Immature natural killer cell (primary cell): ENCODE results near the gene TMEM132C. TPM values are rescaled to one million over a fixed set of nuclear protein-coding genes. Genes with fewer than 3 reads are reported as not detected.

ENCODE experiments used
- DNase-seq, 3 donors: peaks; one replicate each; pipeline ENCODE4 v3.0.0; 2022; ENCODE audit warnings: mixed read lengths in 1 of 3
- H3K27ac Mint-ChIP-seq, 6 donors: one replicate each; pipeline ENCODE4 v1.8.0; 2020; ENCODE audit warnings: mixed read lengths in 6 of 6, mild to moderate bottlenecking in 5 of 6, inconsistent platforms in 4 of 6, moderate library complexity in 3 of 6
- H3K27me3 Mint-ChIP-seq, 3 donors: one replicate each; pipeline ENCODE4 v1.8.0; 2020 to 2021; ENCODE audit warnings: low read depth in 3 of 3, mild to moderate bottlenecking in 3 of 3, mixed read lengths in 3 of 3, moderate library complexity in 3 of 3, inconsistent platforms in 1 of 3
- H3K36me3 Mint-ChIP-seq, 3 donors: one replicate each; pipeline ENCODE4 v1.8.0; 2020; ENCODE audit warnings: mixed read lengths in 3 of 3, inconsistent platforms in 2 of 3, mild to moderate bottlenecking in 2 of 3
- H3K4me1 Mint-ChIP-seq, 2 donors: one replicate each; pipeline ENCODE4 v1.8.0; 2020; ENCODE audit warnings: inconsistent platforms in 2 of 2, mild to moderate bottlenecking in 2 of 2, mixed read lengths in 2 of 2, moderate library complexity in 1 of 2
- H3K4me3 Mint-ChIP-seq, 5 donors: one replicate each; pipeline ENCODE4 v1.8.0; 2020; ENCODE audit warnings: mild to moderate bottlenecking in 5 of 5, mixed read lengths in 5 of 5, inconsistent platforms in 3 of 5, moderate library complexity in 3 of 5
- H3K9me3 Mint-ChIP-seq, 6 donors: one replicate each; pipeline ENCODE4 v1.8.0; 2020; ENCODE audit warnings: mild to moderate bottlenecking in 6 of 6, mixed read lengths in 6 of 6, inconsistent platforms in 4 of 6, moderate library complexity in 3 of 6
- polyA plus RNA-seq, 3 donors: library from polyadenylated mRNA; unstranded; fragments of 300-500 nt; fragmentation: Illumina TruSeq; gene quantifications; one replicate each; pipeline ENCODE4 v1.2.3, GENCODE V29; 2021

Gene TMEM132C
- polyA plus RNA-seq, 3 donors from 2014 or later: 0.24 TPM; not detected in 2

- DNase-seq: no peak
- Mint-ChIP-seq H3K36me3 (no peaks in the 10 kb centered on the region), H3K4me3 (no peak overlapping the region), H3K27ac (no peak overlapping the region), H3K4me1 (no peaks in the 10 kb centered on the region), H3K9me3 (peaks cover 0 to 1% (median 0%) of the 10 kb centered on the region in 6 donors), H3K27me3 (peaks cover 1 to 6% (median 3%) of the 10 kb centered on the region in 3 donors)
These were observed 156.2 kb downstream of the TMEM132C start for GRCh38 chr12:128423205-128423604.

GRCh38 chr12:128424931-128425431 is 158.0 kb downstream of the TMEM132C start:
- peaks cover 1 to 6% (median 3%) of the 10 kb centered on the region in 3 donors for H3K27me3 Mint-ChIP-seq
- no peaks in the 10 kb centered on the region for H3K36me3 Mint-ChIP-seq
- no peak overlapping the region for H3K4me3 Mint-ChIP-seq
- no peak for DNase-seq
- no peaks in the 10 kb centered on the region for H3K4me1 Mint-ChIP-seq
- peaks cover 0 to 1% (median 0%) of the 10 kb centered on the region in 6 donors for H3K9me3 Mint-ChIP-seq
- H3K27ac Mint-ChIP-seq: no peak overlapping the region

- Mint-ChIP-seq H3K9me3 (no peaks in the 10 kb centered on the region), H3K4me3 (no peak overlapping the region), H3K27me3 (peaks cover 0 to 6% (median 3%) of the 10 kb centered on the region in 3 donors), H3K4me1 (no peaks in the 10 kb centered on the region), H3K36me3 (no peaks in the 10 kb centered on the region), H3K27ac (no peak overlapping the region)
- no peak for DNase-seq
These were observed 158.8 kb downstream of the TMEM132C start for GRCh38 chr12:128425666-128426331.

GRCh38 chr12:128426511-128426910 is 159.5 kb downstream of the TMEM132C start:
- H3K4me3 Mint-ChIP-seq: no peak overlapping the region
- H3K4me1 Mint-ChIP-seq: no peaks in the 10 kb centered on the region
- peaks cover 0 to 2% (median 2%) of the 10 kb centered on the region in 3 donors for H3K27me3 Mint-ChIP-seq
- H3K36me3 Mint-ChIP-seq: no peaks in the 10 kb centered on the region
- DNase-seq: no peak
- no peaks in the 10 kb centered on the region for H3K9me3 Mint-ChIP-seq
- H3K27ac Mint-ChIP-seq: no peak overlapping the region

GRCh38 chr12:128439796-128440195 is 172.8 kb downstream of the TMEM132C start:
- DNase-seq: no peak
- Mint-ChIP-seq H3K27me3 (peaks cover 0 to 14% (median 4%) of the 10 kb centered on the region in 3 donors), H3K9me3 (peaks cover 0 to 4% (median 0%) of the 10 kb centered on the region in 6 donors), H3K27ac (no peak overlapping the region), H3K4me3 (no peak overlapping the region), H3K36me3 (no peaks in the 10 kb centered on the region), H3K4me1 (no peaks in the 10 kb centered on the region)

GRCh38 chr12:128442096-128442495 is 175.1 kb downstream of the TMEM132C start:
- no peak overlapping the region for H3K27ac Mint-ChIP-seq
- H3K4me1 Mint-ChIP-seq: no peaks in the 10 kb centered on the region
- H3K4me3 Mint-ChIP-seq: no peak overlapping the region
- H3K27me3 Mint-ChIP-seq: peaks cover 0 to 10% (median 5%) of the 10 kb centered on the region in 3 donors
- no peaks in the 10 kb centered on the region for H3K9me3 Mint-ChIP-seq
- DNase-seq: no peak
- H3K36me3 Mint-ChIP-seq: no peaks in the 10 kb centered on the region

GRCh38 chr12:128444598-128444997 is 177.6 kb downstream of the TMEM132C start:
- DNase-seq: no peak
- no peaks in the 10 kb centered on the region for H3K36me3 Mint-ChIP-seq
- no peak overlapping the region for H3K27ac Mint-ChIP-seq
- no peaks in the 10 kb centered on the region for H3K4me1 Mint-ChIP-seq
- no peak overlapping the region for H3K4me3 Mint-ChIP-seq
- H3K9me3 Mint-ChIP-seq: no peaks in the 10 kb centered on the region
- peaks cover 0 to 6% (median 3%) of the 10 kb centered on the region in 3 donors for H3K27me3 Mint-ChIP-seq

GRCh38 chr12:128445415-128446127 is 178.6 kb downstream of the TMEM132C start:
- peaks cover 0 to 4% (median 3%) of the 10 kb centered on the region in 3 donors for H3K27me3 Mint-ChIP-seq

GRCh38 chr12:128449146-128449894 is 182.3 kb downstream of the TMEM132C start:
- Mint-ChIP-seq H3K36me3 (no peaks in the 10 kb centered on the region), H3K4me1 (no peaks in the 10 kb centered on the region), H3K9me3 (no peaks in the 10 kb centered on the region), H3K27ac (no peak overlapping the region), H3K4me3 (no peak overlapping the region), H3K27me3 (peaks cover 0 to 6% (median 1%) of the 10 kb centered on the region in 3 donors)
- DNase-seq: no peak

More at GRCh38 chr12:128445415-128446127, 178.6 kb downstream of the TMEM132C start:
- no peak overlapping the region for H3K4me3 Mint-ChIP-seq
- H3K9me3 Mint-ChIP-seq: no peaks in the 10 kb centered on the region
- no peak overlapping the region for H3K27ac Mint-ChIP-seq
- H3K4me1 Mint-ChIP-seq: no peaks in the 10 kb centered on the region
- no peaks in the 10 kb centered on the region for H3K36me3 Mint-ChIP-seq
- DNase-seq: no peak

GRCh38 chr12:128450810-128451209 is 183.8 kb downstream of the TMEM132C start:
- Mint-ChIP-seq H3K4me1 (no peaks in the 10 kb centered on the region), H3K36me3 (no peaks in the 10 kb centered on the region), H3K9me3 (no peaks in the 10 kb centered on the region), H3K4me3 (no peak overlapping the region), H3K27ac (no peak overlapping the region), H3K27me3 (peaks cover 0 to 7% (median 1%) of the 10 kb centered on the region in 3 donors)
- DNase-seq: no peak

GRCh38 chr12:128455851-128456250 is 188.9 kb downstream of the TMEM132C start:
- no peaks in the 10 kb centered on the region for H3K36me3 Mint-ChIP-seq
- H3K4me1 Mint-ChIP-seq: no peaks in the 10 kb centered on the region
- H3K9me3 Mint-ChIP-seq: peaks cover 0 to 3% (median 0%) of the 10 kb centered on the region in 6 donors
- no peak overlapping the region for H3K27ac Mint-ChIP-seq
- H3K27me3 Mint-ChIP-seq: peaks cover 0 to 9% (median 0%) of the 10 kb centered on the region in 3 donors
- no peak overlapping the region for H3K4me3 Mint-ChIP-seq
- DNase-seq: no peak

- Mint-ChIP-seq H3K9me3 (peaks cover 0 to 3% (median 0%) of the 10 kb centered on the region in 6 donors), H3K4me1 (no peaks in the 10 kb centered on the region), H3K4me3 (no peak overlapping the region), H3K27ac (no peak overlapping the region), H3K36me3 (no peaks in the 10 kb centered on the region), H3K27me3 (peaks cover 0 to 9% (median 2%) of the 10 kb centered on the region in 3 donors)
- no peak for DNase-seq
These were observed 190.0 kb downstream of the TMEM132C start for GRCh38 chr12:128456922-128457321.

GRCh38 chr12:128458301-128458974 is 191.5 kb downstream of the TMEM132C start:
- Mint-ChIP-seq H3K4me3 (no peak overlapping the region), H3K4me1 (no peaks in the 10 kb centered on the region), H3K27ac (no peak overlapping the region), H3K9me3 (peaks cover 0 to 3% (median 0%) of the 10 kb centered on the region in 6 donors), H3K27me3 (peaks cover 0 to 7% (median 6%) of the 10 kb centered on the region in 3 donors), H3K36me3 (no peaks in the 10 kb centered on the region)
- DNase-seq: no peak
